Keratinocyte (primary cell): ENCODE measurements around the gene TEN1. TPM values are rescaled to one million over a fixed set of nuclear protein-coding genes. Genes with fewer than 3 reads are reported as not detected.

Experiments
- DNase-seq: peaks from one replicate; pipeline ENCODE4 v3.0.0-alpha.2; 2011; ENCODE audit warnings: low read depth, missing footprints, low spot score
- FAIRE-seq: peaks from 2 replicates; lab custom pipeline; 2011; peaks lifted over from hg19 to GRCh38; lab: Jason Lieb, UNC
- H2AFZ ChIP-seq: 2 replicates; pipeline ENCODE4 v1.6.0; 2012; ENCODE audit warnings: low read length, control low read depth, inconsistent platforms; ENCODE audit not compliant: control insufficient read depth
- H3K27ac ChIP-seq: 2 replicates; pipeline ENCODE4 v1.5.1; 2011; ENCODE audit warnings: low read length; ENCODE audit not compliant: control insufficient read depth, insufficient read depth
- H3K27me3 ChIP-seq: 3 replicates; pipeline ENCODE4 v1.6.0; 2011; ENCODE audit warnings: low read length; ENCODE audit not compliant: control insufficient read depth, insufficient read depth; ENCODE audit errors: extremely low read depth
- H3K36me3 ChIP-seq, 2 experiments: 2 replicates in 1 of 2; 3 replicates in 1 of 2; pipeline ENCODE4 v1.5.1; 2011; ENCODE audit warnings: low read length in 2 of 2, mild to moderate bottlenecking in 1 of 2; ENCODE audit not compliant: control insufficient read depth in 2 of 2, insufficient read depth in 2 of 2; ENCODE audit errors: extremely low read depth in 1 of 2
- H3K4me1 ChIP-seq: 3 replicates; pipeline ENCODE4 v1.5.1; 2011; ENCODE audit warnings: low read length; ENCODE audit not compliant: control insufficient read depth, insufficient read depth; ENCODE audit errors: extremely low read depth
- H3K4me2 ChIP-seq: 3 replicates; pipeline ENCODE4 v1.6.0; 2011; ENCODE audit warnings: low read depth, low read length; ENCODE audit not compliant: control insufficient read depth, insufficient read depth; ENCODE audit errors: extremely low read depth
- H3K4me3 ChIP-seq, 3 experiments: fragments of 200-600 bp in 1 of 3; sonication (generic) in 1 of 3; 2 replicates in 2 of 3; 3 replicates in 1 of 3; pipeline ENCODE4 v1.5.1; 2011 to 2016; ENCODE audit warnings: low read length in 3 of 3, mild to moderate bottlenecking in 3 of 3, control low read depth in 2 of 3, inconsistent platforms in 1 of 3, low read depth in 1 of 3, mixed read lengths in 1 of 3, mixed run types in 1 of 3, moderate library complexity in 1 of 3; ENCODE audit not compliant: control insufficient read depth in 2 of 3, insufficient read depth in 2 of 3; ENCODE audit errors: extremely low read depth in 1 of 3
- H3K79me2 ChIP-seq: 2 replicates; pipeline ENCODE4 v1.6.0; 2012; ENCODE audit warnings: low read length; ENCODE audit not compliant: control insufficient read depth, insufficient read depth
- H3K9ac ChIP-seq: 3 replicates; pipeline ENCODE4 v1.6.0; 2011; ENCODE audit warnings: low read length; ENCODE audit not compliant: control insufficient read depth, insufficient read depth; ENCODE audit errors: extremely low read depth
- H3K9me1 ChIP-seq: 3 replicates; pipeline ENCODE4 v1.6.0; 2011; ENCODE audit warnings: low read length; ENCODE audit not compliant: control insufficient read depth, insufficient read depth; ENCODE audit errors: extremely low read depth
- H3K9me3 ChIP-seq: 2 replicates; pipeline ENCODE4 v1.5.1; 2012; ENCODE audit warnings: low read depth, low read length; ENCODE audit not compliant: control insufficient read depth
- H4K20me1 ChIP-seq: 3 replicates; pipeline ENCODE4 v1.6.0; 2011; ENCODE audit warnings: low read length; ENCODE audit not compliant: control insufficient read depth, insufficient read depth; ENCODE audit errors: extremely low read depth
- CTCF ChIP-seq, 3 experiments: IDR thresholded peaks in 1 of 3; conservative IDR thresholded peaks in 1 of 3; optimal IDR thresholded peaks in 1 of 3; 2 replicates in 2 of 3; 3 replicates in 1 of 3; pipeline versions ENCODE3 to v1.5.1; 2011; ENCODE audit warnings: low read length in 3 of 3, mild to moderate bottlenecking in 3 of 3, moderate library complexity in 2 of 3, control low read depth in 1 of 3, inconsistent platforms in 1 of 3; ENCODE audit not compliant: insufficient read depth in 2 of 3; ENCODE audit errors: extremely low read depth in 1 of 3
- EZH2 ChIP-seq: IDR thresholded peaks from one replicate; pipeline ENCODE4 v1.6.1; 2012; ENCODE audit warnings: inconsistent platforms, mild to moderate bottlenecking, low read length, moderate library complexity
- dilution Hi-C: fragments of 300-500 bp; cut with MboI; formaldehyde crosslinking; loops from one replicate; pipeline ENCODE4 v1.7.0; 2020; ENCODE audit warnings: low sequenced_read_pairs; ENCODE audit not compliant: extremely low pct_ligation_motif_present
- polyA plus RNA-seq, 5 experiments: library from polyadenylated mRNA; depleted of rRNA in 3 of 5; stranded (reverse) in 3 of 5; stranded (forward) in 1 of 5; unstranded in 1 of 5; fragments of >200 nt; gene quantifications; 1 replicate in 1 of 5; 2 replicates in 3 of 5; 3 replicates in 1 of 5; pipeline versions ENCODE4 v1.2.1 to v1.2.3, GENCODE V29; 2011 to 2012; ENCODE audit warnings: missing spikeins in 2 of 5, low read depth in 1 of 5, low replicate concordance in 1 of 5

The TEN1 gene
- polyA plus RNA-seq, 1 donor (not counting 4 experiments of a cell fraction or from before 2014, with no cell fraction given), result 11.7 TPM

GRCh38 chr17:75975757-75976174 lies 3.3 kb upstream of the TEN1 start:
- no peak for FAIRE-seq
- dilution Hi-C loops, result no loop called here
- H3K4me2 ChIP-seq, result peak overlapping the region; percentile 84

GRCh38 chr17:75976175-75976848 lies 2.7 kb upstream of the TEN1 start:
- Histone ChIP-seq H2AFZ (peak overlapping the region; percentile 13), H3K9ac (no peak overlapping the region), H3K27ac (peak overlapping the region; percentile 10), H4K20me1 (no peaks in the 10 kb centered on the region), H3K4me2 (peak overlapping the region; percentile 84), H3K9me1 (no peaks in the 10 kb centered on the region), H3K9me3 (no peaks in the 10 kb centered on the region), H3K79me2 (peaks cover 3% of the 10 kb centered on the region), H3K27me3 (no peaks in the 10 kb centered on the region), H3K36me3 (peaks cover 0 to 4% of the 10 kb centered on the region in 2 experiments), H3K4me3 (peak overlapping the region in 2 of 3 experiments; percentile 25 to 44), H3K4me1 (peaks cover 13% of the 10 kb centered on the region)
- DNase-seq (no peak), FAIRE-seq (no peak)
- TF ChIP-seq CTCF (optimal IDR thresholded peaks at IDR 0.05 in 1 of 3, IDR thresholded peaks at IDR 0.05 in 1 of 3, conservative IDR thresholded peaks at IDR 0.05 in 1 of 3; ENCODE audit: extremely low read depth in 1 of 3, insufficient read depth in 2 of 3, low read length in 3 of 3) (no peak), EZH2 (no peak)
- dilution Hi-C loops, result no loop called here

More at GRCh38 chr17:75975757-75976174, 3.3 kb upstream of the TEN1 start:
- H2AFZ ChIP-seq, result peak overlapping the region; percentile 13
- H3K4me1 ChIP-seq, result peaks cover 12% of the 10 kb centered on the region
- H4K20me1 ChIP-seq, result no peaks in the 10 kb centered on the region
- DNase-seq, result no peak
- H3K9ac ChIP-seq, result no peak overlapping the region
- peaks cover 3% of the 10 kb centered on the region for H3K79me2 ChIP-seq
- H3K9me3 ChIP-seq, result no peaks in the 10 kb centered on the region
- H3K36me3 ChIP-seq, result peaks cover 0 to 4% of the 10 kb centered on the region in 2 experiments
- no peaks in the 10 kb centered on the region for H3K9me1 ChIP-seq
- H3K27me3 ChIP-seq, result no peaks in the 10 kb centered on the region
- peak overlapping the region; percentile 10 for H3K27ac ChIP-seq
- peak overlapping the region in 2 of 3 experiments; percentile 25 to 44 for H3K4me3 ChIP-seq
- TF ChIP-seq EZH2 (no peak), CTCF (optimal IDR thresholded peaks at IDR 0.05 in 1 of 3, IDR thresholded peaks at IDR 0.05 in 1 of 3, conservative IDR thresholded peaks at IDR 0.05 in 1 of 3; ENCODE audit: extremely low read depth in 1 of 3, insufficient read depth in 2 of 3, low read length in 3 of 3) (no peak)
